MCF 10A (cell line): ENCODE results near the gene FCHSD2. TPM values are rescaled to one million over a fixed set of nuclear protein-coding genes. Genes with fewer than 3 reads are reported as not detected.

ENCODE experiments used
- BruUV-seq: library from RNA; stranded (reverse); fragments of 400-500 nt; replicated peaks from 2 replicates; lab custom pipeline; 2021; lab: Mats Ljungman, UMichigan
- CTCF ChIA-PET: fragments of 300-600 bp; sonication (Branson Sonifier 250); formaldehyde crosslinking; extraction: SDS; loops from one replicate; lab custom pipeline; 2021; ENCODE audit warnings: antibody characterized with exemption, inconsistent platforms; lab: Yijun Ruan, JAX
- POLR2A ChIA-PET: fragments of 300-600, 350-650 bp; sonication (Branson Sonifier 250); formaldehyde crosslinking; extraction: SDS; loops from one replicate; lab custom pipeline; 2020; ENCODE audit warnings: antibody characterized with exemption, inconsistent platforms; lab: Yijun Ruan, JAX
- DNase-seq: peaks from one replicate; pipeline ENCODE4 v3.0.0-alpha.2; 2018; ENCODE audit not compliant: unreplicated experiment
- H3K27ac Mint-ChIP-seq: one replicate; pipeline ENCODE4 v1.8.0; 2022; ENCODE audit warnings: mild to moderate bottlenecking, low read depth, mixed read lengths; ENCODE audit not compliant: unreplicated experiment
- H3K27me3 Mint-ChIP-seq: one replicate; pipeline ENCODE4 v1.8.0; 2022; ENCODE audit warnings: mixed read lengths; ENCODE audit not compliant: insufficient read depth, unreplicated experiment
- H3K36me3 Mint-ChIP-seq: one replicate; pipeline ENCODE4 v1.8.0; 2022; ENCODE audit warnings: mild to moderate bottlenecking, moderate library complexity, mixed read lengths; ENCODE audit not compliant: insufficient read depth, unreplicated experiment
- H3K4me1 Mint-ChIP-seq: one replicate; pipeline ENCODE4 v1.8.0; 2022; ENCODE audit warnings: mixed read lengths; ENCODE audit not compliant: insufficient read depth, unreplicated experiment
- H3K4me3 Mint-ChIP-seq: one replicate; pipeline ENCODE4 v1.8.0; 2022; ENCODE audit warnings: mild to moderate bottlenecking, moderate library complexity, mixed read lengths; ENCODE audit not compliant: unreplicated experiment
- H3K9me3 Mint-ChIP-seq: one replicate; pipeline ENCODE4 v1.8.0; 2022; ENCODE audit warnings: mixed read lengths; ENCODE audit not compliant: unreplicated experiment
- CTCF ChIP-seq: fragments of 200-600 bp; IDR thresholded peaks from one replicate; pipeline ENCODE4 v1.8.0; 2022; ENCODE audit warnings: antibody characterized with exemption, mild to moderate bottlenecking; ENCODE audit not compliant: unreplicated experiment
- intact Hi-C: fragments of 100-400 bp; cut with micrococcal nuclease; formaldehyde crosslinking; loops from 2 replicates; pipeline ENCODE4 v1.14.1; 2022
- total RNA-seq: library from RNA; stranded (reverse); gene quantifications from 2 replicates; pipeline ENCODE4 v1.2.3, GENCODE V29; 2022

Gene FCHSD2
- total RNA-seq, 1 experiment from 2014 or later: 12.8 TPM

- POLR2A ChIA-PET: interaction anchor here (0.5 to 3.1 kb wide), 13 partner anchors 9 to 348 kb away, joined by 3 to 43 read pairs (median 4); partner anchors contain the start of gene FCHSD2
- H3K9me3 Mint-ChIP-seq: no peaks in the 10 kb centered on the region
- peaks cover 40% of the 10 kb centered on the region for H3K4me1 Mint-ChIP-seq
- BruUV-seq: no TSS peak
- no peaks in the 10 kb centered on the region for H3K27me3 Mint-ChIP-seq
- peaks cover 6% of the 10 kb centered on the region for H3K36me3 Mint-ChIP-seq
- no peak for TF ChIP-seq CTCF
- H3K4me3 Mint-ChIP-seq: peak overlapping the region; percentile 53
- peak overlapping the region; percentile 46 for H3K27ac Mint-ChIP-seq
- peak; percentile 83 for DNase-seq
- intact Hi-C loops: no loop called here
- CTCF ChIA-PET: interaction anchor here (0.5 to 7.8 kb wide), 32 partner anchors 9 to 1098 kb away, joined by 3 to 238 read pairs (median 5); partner anchors contain the start of gene STARD10
These were observed 44.3 kb upstream of the FCHSD2 start for GRCh38 chr11:73186294-73186850.

- peak overlapping the region; percentile 46 for H3K27ac Mint-ChIP-seq
- H3K9me3 Mint-ChIP-seq: no peaks in the 10 kb centered on the region
- peak overlapping the region; percentile 53 for H3K4me3 Mint-ChIP-seq
- BruUV-seq: no TSS peak
- no peak for TF ChIP-seq CTCF
- DNase-seq: peak; percentile 86
- no peaks in the 10 kb centered on the region for H3K27me3 Mint-ChIP-seq
- peaks cover 6% of the 10 kb centered on the region for H3K36me3 Mint-ChIP-seq
- intact Hi-C loops: loop anchor here (1.0 kb wide), 3 partner anchors 52 to 104 kb away; no protein-coding TSS in a partner anchor
- CTCF ChIA-PET: interaction anchor here (0.6 to 7.8 kb wide), 29 partner anchors 8 to 1097 kb away, joined by 3 to 238 read pairs (median 5); partner anchors contain the start of gene STARD10
- peaks cover 34% of the 10 kb centered on the region for H3K4me1 Mint-ChIP-seq
- POLR2A ChIA-PET: interaction anchor here (1.0 to 3.1 kb wide), 12 partner anchors 9 to 124 kb away, joined by 3 to 43 read pairs (median 4); partner anchors contain the start of gene FCHSD2
These were observed 43.7 kb upstream of the FCHSD2 start for GRCh38 chr11:73185680-73186293.

- POLR2A ChIA-PET: interaction anchor here (0.7 to 3.1 kb wide), 7 partner anchors 10 to 56 kb away, joined by 3 to 43 read pairs (median 5); no protein-coding TSS in a partner anchor
- no TSS peak for BruUV-seq
- intact Hi-C loops: loop anchor here (1.0 kb wide), 3 partner anchors 52 to 104 kb away; no protein-coding TSS in a partner anchor
- Mint-ChIP-seq H3K27me3 (no peaks in the 10 kb centered on the region), H3K4me1 (peaks cover 28% of the 10 kb centered on the region), H3K9me3 (no peaks in the 10 kb centered on the region), H3K27ac (no peak overlapping the region), H3K4me3 (peak overlapping the region; percentile 53), H3K36me3 (peaks cover 6% of the 10 kb centered on the region)
- peak; percentile 87 for DNase-seq
- TF ChIP-seq CTCF: peak; percentile 92
- CTCF ChIA-PET: interaction anchor here (0.6 to 7.8 kb wide), 21 partner anchors 9 to 366 kb away, joined by 3 to 238 read pairs (median 6); no protein-coding TSS in a partner anchor
These were observed 43.0 kb upstream of the FCHSD2 start for GRCh38 chr11:73184953-73185671.
